Colon (tissue), 2 donors: Measurements from ENCODE around the gene ZG16B.

Experiments used
- FAIRE-seq: peaks from 2 replicates; lab custom pipeline; 2012; peaks lifted over from hg19 to GRCh38; lab: Jason Lieb, UNC
- donor health status: control.
- donor health status: control.

ZG16B gene

DNA sequence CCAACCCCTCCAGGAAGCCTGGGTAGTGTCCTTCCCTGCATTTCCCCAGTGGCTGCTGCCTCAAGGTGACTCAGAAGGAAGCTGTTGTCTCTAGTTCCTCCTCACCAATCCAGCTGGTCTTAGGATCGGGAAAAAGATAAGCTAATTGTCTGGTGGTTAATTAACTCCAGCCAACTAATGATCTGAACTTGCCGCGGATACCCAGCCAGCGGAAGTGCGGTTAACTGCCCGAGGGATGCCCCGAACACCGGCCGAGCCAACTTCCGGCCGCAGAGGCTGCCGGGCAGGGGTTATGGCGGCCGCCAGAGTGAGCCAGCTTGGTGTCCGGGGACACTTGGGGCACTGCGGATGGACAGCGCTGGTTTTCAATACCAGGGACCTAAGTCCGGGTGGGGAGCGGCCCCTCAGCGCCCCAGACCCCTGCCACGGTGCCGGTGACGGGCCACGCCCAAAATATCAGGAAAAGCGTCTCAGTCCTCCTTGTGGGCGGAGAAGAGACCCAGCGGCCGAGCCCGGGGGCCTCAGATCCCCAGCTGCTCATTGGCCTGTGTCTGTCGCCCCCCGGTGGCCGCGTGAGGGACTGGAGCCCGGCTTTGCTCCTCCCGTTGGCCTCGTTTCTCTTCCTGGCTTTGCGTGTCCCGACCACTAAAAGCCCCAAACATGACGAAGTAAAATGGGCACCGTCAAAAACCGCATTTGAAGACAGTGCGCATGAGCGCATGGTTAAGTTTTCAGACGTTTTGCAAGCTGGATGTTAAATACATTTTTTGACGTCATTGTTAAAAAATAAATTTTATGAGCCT is 38.1 kb downstream of the ZG16B start:
- no peak for FAIRE-seq

DNA sequence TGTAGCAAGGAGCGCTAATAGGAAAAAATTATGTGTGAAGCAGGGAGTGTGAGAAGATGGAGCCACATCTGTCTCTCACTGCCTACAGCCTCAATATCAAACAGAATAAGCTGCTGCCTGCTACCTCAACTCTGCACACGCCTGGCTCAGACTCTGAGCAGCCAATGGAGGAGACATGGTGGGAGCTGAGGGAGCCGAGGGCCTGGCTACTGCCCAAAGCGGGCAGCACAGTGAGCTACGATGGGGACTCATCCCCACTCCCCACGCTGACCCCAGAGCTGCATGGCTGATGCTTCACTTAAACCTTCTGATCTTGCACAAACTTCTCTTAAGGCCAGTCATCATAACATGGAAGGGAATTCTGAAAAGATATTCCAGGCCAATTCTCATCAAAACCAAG is 41.8 kb downstream of the ZG16B start:
- no peak for FAIRE-seq

DNA sequence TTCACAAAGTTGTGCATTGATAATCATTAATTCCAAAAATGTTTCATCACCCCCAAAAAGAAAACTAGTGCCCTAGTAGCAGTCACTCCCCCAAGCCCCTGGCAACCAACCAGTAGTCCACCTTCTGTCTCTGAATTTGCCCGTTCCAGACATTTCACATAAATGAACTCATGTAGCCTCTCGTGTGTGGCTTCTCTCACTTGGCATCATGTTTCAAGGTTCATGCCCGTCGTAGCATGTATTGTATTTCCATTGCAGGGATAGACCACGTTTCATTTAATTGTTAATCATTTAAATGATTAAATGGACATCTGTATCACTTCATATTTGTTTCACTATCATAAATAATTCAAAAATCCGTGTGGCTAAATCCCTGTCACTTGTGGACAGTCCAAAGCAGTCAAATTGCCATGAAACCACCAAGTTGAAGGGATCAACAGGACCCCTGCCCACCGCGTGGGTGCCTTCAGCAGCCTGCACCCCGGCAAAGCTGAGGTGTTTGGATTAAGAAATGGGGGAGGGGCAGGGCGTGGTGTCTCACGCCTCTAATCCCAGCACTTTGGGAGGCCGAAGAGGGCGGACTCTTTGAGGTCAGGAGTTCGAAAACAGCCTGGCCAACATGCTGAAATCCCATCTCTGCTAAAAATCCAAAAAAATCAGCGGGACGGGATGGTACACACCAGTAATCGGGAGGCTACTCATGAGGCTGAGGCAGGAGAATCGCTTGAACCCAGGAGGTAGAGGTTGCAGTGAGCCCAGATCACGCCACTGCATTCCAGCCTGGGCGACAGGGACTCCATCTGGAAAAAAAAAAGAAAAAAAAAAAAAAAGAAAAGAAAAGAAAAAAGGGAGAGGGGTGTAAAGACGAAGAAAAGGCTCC is 44.2 kb downstream of the ZG16B start:
- FAIRE-seq = no peak

DNA sequence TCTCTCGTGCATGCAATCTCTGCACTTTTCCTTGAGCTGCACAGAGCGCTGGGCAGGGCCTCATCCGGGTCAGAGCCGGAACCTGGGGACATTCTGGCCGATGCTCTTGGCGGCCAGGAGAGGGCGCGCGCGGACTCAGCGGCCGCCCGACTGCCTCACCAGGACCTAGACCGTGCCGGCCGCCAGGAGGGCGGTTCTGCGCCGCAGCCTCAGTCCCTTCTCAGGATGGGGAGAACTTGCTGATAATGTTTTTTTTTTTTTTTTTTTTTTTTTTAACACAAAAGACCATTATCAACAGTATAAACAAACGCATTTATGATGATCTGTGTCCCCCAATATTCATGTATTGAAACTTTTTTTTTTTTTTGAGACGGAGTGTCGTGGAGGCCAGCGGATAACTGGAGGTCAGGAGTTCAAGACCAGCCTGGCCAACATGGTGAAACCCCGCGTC is 44.8 kb downstream of the ZG16B start:
- FAIRE-seq = no peak

DNA sequence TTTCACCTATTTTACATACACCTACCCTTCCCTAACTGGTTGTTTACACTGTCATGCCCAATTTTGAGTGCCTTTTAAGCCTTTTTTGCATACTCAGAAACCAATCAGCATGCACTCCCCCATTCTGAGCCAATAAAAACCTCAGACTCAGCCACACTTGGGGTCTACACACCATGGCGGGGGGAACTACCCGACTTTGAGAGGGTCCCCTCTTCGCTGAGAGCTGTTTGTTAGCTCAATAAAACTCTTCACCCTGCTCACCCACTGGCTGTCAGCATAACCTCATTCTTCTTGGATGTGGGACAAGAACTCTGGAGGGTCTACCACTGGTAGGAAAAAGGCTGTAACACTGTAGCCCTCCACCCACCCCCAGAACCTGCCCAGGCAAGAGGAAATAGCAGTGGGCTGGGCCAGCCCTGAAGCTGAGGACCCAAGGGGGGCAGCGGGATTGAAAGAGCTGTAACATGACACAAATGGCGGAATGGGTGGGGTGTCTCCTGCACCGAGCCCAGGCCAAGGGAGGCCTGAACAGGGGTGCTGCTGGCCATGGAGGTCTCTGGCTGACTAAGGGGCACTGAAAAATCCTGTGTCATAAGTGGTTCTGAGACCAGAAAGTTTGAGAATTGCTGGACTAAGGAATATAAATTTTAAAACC is 49.9 kb downstream of the ZG16B start:
- FAIRE-seq = no peak
